ENCODE results near the gene WNT7A.

WNT7A gene

DNA sequence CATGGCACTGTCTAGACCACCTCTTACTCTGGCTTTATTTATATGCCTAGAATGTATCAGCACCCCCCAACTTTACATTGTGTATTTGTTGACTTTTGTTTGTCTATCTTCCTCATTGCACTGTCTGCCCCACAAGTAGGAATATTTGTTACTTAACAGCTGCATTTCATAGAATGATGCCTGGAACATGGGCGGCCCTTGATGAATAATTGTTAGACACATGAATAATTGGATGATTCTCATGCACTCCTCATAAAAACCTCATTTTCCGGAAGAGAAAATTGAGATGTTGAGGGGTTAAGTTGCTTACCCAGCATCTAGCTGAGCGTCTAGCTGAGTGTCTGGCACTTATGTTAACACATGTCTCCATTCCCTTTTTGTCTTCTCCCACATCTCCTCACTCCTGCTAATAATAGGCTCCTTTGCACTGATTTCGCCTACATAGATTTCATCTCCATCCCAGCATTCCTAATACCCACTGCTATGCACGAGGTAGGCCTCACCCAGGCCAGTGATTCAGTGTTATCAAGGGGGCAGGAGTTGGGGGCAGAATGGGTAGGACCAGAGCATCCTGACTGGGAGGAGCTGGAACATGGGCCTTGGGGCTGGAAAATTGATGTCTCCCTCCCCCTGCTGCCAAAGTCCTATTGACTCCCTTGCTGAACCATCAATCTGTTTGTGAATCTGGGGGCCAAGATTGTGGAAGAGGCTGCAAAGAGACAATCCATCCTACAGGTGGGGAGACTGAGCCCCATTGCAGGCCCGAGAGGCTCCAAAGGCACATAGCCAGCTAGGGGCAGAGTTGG is 7.8 kb upstream of the WNT7A start:
- in situ Hi-C loops (cut with MboI; ENCODE audit: low pct_unique_long_range_greater_than_20kb, low sequenced_read_pairs): no loop called here
- DNase-seq: no peak

DNA sequence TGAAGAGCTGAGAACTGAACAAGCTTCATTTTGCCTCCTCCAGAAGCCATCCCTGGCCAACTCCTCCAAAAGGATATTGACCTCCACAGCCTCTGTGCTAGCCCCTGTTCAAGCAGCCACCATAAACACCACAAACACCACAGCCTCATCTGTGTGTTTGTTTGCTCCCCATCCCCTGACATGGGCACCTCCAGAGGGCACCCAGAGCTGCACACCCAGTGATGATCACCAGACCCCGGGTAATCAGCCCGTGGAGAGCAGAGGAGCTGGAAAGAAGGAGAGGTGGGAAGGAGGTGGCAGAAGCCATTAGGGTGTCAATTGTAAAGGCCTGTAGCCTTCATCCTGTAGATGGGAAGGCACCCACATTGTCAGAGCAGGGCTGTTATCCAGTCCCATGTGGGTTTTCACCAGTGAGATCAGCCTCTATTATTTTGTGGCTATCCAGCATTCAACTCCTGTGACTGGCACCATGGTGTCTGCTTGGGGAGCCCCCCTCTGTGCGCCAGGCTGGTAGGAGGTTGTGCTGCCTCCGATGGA is 6.8 kb upstream of the WNT7A start:
- in situ Hi-C loops (cut with MboI; ENCODE audit: low pct_unique_long_range_greater_than_20kb, low sequenced_read_pairs): no loop called here
- no peak for DNase-seq

DNA sequence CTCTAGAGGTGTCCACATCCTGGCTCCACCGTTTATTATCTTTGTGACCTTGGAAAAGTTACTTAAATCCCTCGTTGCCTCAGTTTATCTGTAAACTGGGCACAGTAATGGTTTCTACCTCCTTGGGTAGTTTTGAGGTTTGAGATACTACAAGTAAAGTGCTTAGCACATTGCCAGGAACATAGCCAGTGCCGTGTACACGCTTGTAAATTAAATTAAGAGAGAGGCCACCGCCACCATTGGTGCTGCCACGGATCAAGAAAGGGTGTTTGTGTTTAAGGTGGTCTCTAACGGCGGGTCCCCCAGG is 5.8 kb upstream of the WNT7A start:
- in situ Hi-C loops (cut with MboI; ENCODE audit: low pct_unique_long_range_greater_than_20kb, low sequenced_read_pairs): no loop called here
- DNase-seq: no peak

DNA sequence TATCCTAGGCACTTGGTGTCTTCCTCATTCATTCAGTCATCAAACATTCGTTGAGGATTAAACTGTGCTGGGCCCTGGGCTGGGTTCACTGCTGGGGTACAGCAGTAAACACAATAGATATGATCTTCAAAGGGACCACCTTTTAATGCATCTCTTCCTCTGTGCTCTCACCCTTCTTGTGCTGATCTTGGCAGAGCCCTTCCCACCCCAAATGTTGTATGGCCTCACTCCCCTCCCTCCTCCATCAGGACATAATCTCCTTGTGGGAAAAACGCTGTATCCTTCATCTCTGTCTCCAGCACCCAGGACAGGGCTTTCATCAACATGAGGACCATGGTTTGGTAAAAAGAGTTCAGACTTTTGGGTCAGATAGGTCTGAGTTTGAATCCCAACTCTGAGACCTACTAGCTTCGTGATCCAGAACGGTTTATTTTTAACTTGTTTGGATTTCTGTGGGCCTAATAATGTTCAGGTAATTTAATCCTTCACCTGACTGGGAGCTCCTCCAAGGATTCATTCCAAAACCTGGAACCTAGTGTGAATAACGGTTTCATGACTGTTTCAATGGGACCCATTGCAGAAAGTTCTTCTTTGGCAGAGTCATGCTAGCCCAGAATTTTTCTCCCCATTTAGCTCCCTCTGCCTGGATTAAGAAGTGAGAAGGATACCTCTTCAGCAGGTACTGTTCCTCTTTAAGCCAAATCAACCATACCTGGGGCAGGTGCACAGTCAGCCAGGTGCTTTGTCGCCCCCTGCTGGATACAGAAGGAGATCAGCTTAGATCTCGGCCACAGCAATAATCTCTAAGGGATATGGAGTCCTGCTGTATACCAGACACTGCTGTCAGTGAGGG is 5.2 kb upstream of the WNT7A start:
- DNase-seq: peak; percentile 44
- in situ Hi-C loops (cut with MboI; ENCODE audit: low pct_unique_long_range_greater_than_20kb, low sequenced_read_pairs): no loop called here

DNA sequence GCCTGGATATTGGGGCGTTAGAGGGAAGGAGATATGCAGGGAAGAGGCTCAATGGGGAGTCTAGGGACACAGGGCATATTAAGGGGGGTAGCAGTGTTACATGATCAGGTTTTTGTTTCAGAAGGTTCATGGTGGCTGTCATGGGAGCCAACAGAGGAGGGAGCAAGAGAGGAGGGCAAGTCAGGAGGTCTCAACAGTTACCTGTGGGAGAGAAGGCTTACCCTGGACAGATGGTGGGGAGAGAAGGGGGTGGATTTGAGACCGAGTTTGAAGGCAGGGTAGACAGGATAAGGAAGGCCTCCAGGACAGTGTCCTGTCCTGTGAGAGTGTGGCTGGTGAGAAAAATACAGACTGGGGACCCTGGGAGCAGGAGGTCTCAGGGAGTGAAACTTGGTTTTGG is 3.8 kb upstream of the WNT7A start:
- in situ Hi-C loops (cut with MboI; ENCODE audit: low pct_unique_long_range_greater_than_20kb, low sequenced_read_pairs): no loop called here
- no peak for DNase-seq

DNA sequence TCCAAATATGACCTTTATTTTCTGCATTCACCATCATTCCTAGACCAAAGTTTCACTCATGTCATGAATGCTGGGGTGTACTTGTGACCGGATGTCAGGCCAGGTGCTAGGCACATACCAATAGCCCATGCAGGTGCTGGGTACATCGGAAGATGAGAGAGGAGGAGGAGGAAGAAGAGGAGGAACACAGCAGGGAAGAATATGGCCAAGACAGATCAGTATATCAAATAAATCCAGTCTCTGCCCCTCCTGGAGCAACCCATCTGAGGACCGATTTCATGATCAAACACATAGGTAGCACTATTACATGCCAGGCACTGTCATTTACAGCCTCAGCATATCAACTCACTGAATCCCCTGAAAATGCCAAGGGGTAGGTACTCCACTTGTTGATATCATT is 3.0 kb upstream of the WNT7A start:
- no peak for DNase-seq
- in situ Hi-C loops (cut with MboI; ENCODE audit: low pct_unique_long_range_greater_than_20kb, low sequenced_read_pairs): no loop called here

DNA sequence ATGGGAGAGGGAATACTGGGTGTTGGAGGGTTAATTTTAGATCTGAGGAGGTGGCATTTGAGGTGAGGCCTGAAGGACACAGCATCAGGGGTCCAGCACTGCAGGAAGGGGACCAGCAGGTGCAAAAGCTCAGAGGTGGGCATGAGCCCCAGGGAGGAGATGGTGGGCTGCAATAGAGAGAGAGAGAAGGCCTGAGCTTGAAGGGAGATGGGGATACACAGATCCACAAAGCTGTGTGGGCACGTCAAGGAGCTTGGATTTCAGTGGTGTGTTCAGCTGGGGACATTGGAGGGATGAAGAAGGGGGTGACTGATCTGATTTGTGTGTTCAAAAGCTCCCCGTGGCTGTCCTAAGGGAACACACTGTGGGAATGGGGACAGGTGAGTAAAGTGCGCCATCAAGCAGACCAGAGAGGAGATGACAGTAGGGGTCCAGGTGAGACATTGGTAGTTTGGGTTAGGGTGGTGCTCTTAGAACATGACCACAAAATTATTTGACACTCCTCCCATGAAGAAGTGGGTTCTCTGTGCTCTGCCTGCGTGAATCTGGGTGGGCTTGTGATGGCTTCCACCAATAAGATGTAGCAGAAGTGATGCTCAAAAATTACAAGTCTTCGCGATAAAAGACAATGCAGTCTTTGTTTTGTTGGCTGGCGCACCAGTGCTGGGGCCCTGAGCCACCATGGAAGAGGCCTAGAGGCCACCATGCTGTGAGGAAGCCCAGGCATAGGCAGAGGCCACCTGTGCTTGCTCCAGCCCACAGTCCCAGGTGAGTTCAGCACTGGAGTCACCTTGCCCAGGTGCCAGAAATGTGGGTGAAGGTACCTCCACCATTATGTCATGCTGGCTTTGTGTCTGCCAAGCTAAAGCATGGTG is 1.9 kb upstream of the WNT7A start:
- in situ Hi-C loops (cut with MboI; ENCODE audit: low pct_unique_long_range_greater_than_20kb, low sequenced_read_pairs): no loop called here

DNA sequence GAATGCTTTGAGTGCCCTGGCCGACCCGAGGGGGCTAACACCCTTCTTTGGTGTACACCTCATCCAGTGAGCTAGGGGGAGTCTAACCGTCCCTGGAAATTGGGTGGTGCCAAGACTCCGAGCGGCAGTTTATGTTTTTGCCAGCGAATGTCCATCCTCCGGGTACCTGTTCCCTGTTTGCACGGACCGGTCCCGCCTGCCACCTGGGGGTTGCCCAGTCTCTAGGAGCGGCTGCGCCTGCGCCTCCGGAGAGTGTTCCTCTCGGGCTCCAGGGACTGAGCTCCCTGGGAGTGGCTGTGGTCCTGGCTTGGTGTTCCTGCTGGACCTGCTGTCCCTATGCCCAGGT is 913 bp upstream of the WNT7A start:
- in situ Hi-C loops (cut with MboI; ENCODE audit: low pct_unique_long_range_greater_than_20kb, low sequenced_read_pairs): no loop called here
- DNase-seq: no peak

More for the DNA sequence above, 1.9 kb upstream of the WNT7A start:
- DNase-seq: no peak

DNA sequence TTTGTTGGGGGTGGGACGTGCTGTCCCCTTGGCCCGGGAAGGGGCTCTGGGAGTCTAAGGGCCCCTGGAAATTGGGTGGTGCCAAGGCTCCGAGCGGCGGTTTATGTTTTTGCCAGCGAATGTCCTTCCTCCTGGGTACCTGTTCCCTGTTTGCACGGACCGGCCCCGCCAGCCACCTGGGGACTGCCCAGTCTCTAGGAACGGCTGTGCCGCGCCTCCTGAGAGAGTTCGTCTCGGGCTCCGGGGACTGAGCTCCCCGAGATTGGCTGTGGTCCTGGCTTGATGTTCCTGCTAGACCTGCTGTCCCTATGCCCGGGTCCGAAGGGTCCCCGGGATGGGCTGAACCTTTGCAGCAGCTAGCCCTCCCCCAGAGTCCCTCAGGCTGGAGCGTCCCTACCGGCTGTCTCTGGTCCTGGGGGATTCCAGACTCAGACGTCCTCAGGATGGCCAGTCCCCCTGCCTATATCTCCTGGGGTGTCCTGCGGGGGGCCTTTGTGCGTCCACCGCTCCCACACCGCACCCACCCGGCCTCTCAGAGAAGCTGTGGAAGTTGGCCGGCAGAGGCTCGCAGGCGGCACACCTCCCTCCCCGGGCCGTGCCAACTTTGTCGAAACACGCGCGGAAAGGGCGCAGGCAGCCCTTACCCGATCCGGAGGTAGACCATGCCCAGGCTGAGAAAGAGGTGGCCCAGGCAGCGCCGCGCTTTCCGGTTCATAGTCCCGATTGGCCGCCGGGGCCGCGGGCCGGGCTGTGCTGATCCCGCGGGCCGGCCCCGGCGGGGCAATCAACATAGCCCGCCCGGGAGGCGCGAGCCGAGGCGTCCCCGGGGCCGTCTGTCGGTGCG is 547 bp downstream of the WNT7A start:
- no peak for DNase-seq
- in situ Hi-C loops (cut with MboI; ENCODE audit: low pct_unique_long_range_greater_than_20kb, low sequenced_read_pairs): no loop called here

DNA sequence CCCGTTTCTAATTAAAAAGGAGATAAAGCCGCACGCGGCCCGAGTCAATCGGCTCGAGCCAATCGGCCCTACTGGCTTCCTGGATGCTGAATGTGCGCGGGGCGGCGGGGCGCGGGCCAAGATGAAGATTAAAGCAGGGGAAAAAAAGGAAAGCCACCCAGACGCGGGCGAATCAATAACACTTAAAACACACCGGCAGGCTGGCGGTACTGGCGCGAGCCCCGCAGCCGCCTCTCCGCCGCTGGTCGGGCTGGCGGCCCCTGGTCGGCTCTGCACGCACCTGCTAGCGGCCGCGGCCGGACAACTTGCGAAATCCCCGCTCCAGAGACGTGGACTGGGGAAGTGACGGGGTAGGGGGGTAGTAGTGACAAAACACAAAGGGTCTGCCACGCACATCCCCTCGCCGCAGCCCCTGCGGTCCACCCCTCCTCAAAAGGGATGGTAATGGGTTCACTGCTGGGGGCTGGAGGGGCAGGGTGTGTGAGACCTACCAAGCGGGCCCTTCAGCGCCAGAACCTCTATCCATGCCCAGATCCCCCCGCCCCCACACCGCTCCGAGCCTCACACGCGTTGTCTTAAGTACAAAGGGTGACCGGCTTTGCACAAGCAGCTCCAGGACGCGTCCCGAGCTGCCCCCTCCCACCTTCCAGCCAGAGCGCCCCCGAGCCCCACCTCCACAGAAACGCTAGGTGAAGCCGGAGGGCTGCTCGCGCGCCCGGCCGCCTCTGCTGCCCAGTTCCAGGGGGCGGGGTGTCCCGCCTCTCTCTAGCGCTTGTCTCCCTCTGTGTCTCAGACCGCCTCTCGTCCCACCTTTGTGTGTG is 1.4 kb downstream of the WNT7A start:
- in situ Hi-C loops (cut with MboI; ENCODE audit: low pct_unique_long_range_greater_than_20kb, low sequenced_read_pairs): no loop called here
- no peak for DNase-seq

DNA sequence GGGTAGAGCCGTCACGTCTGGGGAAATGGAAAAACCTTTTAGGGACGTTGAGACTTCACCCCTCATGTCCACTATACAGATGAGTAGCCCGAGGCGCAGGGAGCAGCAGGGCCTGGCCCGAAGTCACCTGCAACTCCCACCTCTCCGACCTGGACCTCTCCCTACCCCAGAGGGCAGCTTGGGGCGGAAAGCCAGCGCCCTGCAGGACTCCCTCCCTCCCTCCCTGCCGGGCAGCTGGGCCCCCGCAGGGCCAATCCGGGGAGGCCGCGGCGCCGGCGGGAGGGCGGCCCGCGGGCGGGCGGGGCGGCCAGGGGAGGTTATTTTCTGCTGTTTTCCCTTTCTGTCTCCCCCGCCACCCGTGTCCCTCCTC is 2.0 kb downstream of the WNT7A start:
- no peak for DNase-seq
- in situ Hi-C loops (cut with MboI; ENCODE audit: low pct_unique_long_range_greater_than_20kb, low sequenced_read_pairs): no loop called here

DNA sequence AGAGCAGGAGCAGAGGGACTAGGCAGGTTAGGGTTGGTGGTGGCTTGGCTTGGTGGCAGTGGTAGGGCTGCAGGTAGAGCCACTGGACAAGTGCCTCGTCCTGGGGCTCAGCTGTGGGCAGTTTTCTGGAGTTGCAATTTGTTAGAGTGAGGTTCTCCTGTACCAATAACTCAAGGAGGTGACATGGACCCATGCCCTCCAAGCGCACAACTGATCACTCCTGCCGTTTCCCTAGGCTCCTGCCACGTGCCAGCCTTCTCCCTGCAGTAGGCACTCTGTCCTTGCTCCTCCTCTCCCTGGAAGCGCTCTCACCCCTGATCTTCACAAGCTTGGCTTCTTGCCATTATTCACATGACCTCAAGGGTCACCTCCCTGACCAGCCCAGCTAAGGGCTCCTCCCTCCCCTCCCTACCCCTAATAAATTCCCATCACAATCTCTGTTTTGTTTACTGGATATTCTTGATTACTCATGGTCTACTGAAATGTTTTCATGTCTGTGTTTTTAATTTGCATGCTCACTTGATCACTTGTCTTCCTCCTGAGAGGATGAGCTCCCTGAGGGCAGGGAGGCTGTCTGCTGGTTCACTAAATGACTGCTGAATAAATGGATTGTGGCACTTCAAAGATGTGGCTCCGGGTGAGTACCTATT is 3.3 kb downstream of the WNT7A start:
- in situ Hi-C loops (cut with MboI; ENCODE audit: low pct_unique_long_range_greater_than_20kb, low sequenced_read_pairs): no loop called here
- DNase-seq: no peak

DNA sequence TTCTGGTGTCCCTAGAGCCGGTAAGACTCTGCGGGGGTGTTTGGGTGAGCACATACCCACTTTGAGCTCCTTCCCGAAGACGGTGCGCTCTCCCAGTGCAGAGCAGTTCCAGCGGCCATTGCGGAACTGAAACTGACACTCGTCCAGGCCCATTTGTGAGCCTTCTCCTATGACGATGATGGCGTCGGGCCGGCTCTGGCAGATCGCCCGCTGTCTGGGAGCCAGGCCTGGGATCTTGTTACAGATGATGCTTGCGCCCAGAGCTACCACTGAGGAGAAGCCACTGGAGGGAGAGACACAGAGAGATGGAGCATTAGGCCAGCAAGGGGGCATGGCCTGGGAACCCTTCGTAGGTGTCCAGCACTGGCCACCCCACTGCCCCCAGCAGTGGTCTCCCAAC is 5.0 kb downstream of the WNT7A start:
- DNase-seq: no peak
- in situ Hi-C loops (cut with MboI; ENCODE audit: low pct_unique_long_range_greater_than_20kb, low sequenced_read_pairs): no loop called here

DNA sequence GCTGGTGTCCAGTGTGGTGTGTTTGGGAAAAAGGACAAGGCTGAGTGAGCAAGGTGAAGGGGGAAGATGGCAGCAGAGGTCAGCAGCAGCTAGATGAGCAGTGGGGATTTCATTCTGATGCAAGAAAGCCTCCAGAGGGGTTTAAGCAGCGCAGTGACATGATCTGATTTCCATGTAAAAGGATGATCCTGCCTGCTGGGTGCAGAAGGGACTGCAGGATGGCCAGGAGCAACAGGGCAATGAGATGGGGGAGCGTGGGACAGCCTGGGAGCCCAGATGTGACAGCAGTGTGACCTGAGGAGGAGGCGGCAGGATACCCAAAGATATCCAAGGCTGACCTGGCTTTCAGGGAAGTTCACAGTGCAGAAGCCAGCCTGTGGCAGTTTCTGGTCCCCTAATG is 6.1 kb downstream of the WNT7A start:
- DNase-seq: no peak
- in situ Hi-C loops (cut with MboI; ENCODE audit: low pct_unique_long_range_greater_than_20kb, low sequenced_read_pairs): no loop called here

DNA sequence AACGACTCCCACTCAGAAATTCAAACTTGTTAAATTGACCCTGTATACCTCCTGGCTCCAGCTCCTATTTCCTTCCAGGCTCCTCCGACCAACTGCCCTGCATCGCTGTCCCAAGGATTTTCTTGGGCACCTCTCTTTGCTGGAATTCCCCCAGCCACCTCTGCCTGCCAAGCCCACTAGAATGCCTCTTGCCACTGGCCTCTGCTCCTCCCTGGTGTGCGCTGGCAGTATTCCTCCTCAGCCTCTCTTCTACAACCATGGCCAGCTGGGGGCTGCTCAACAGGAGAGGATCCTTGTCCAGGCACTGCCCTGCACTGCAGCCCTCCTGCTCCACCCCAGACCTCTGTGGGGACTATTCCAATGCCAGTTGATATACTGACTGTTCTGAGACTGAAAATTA is 7.4 kb downstream of the WNT7A start:
- in situ Hi-C loops (cut with MboI; ENCODE audit: low pct_unique_long_range_greater_than_20kb, low sequenced_read_pairs): no loop called here
- no peak for DNase-seq

DNA sequence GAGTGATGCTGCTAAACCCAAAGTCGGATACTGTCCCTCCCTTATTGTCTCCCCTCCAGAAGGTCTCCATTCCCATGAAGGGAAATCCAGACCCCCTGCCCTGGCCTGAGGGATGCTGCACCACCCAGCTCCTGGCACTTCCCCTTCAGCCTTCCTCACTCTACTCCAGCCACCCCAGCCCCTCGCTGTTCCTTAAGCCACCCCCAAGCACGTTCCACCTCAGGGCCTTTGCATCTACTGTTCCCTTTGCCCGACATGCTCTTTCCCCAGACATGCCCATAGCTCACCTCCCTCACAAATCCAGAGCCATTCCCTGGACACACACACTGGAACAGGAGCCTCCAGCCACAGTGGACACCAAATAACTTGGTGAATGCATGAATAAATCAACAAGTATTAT is 8.1 kb downstream of the WNT7A start:
- in situ Hi-C loops (cut with MboI; ENCODE audit: low pct_unique_long_range_greater_than_20kb, low sequenced_read_pairs): no loop called here
- no peak for DNase-seq

DNA sequence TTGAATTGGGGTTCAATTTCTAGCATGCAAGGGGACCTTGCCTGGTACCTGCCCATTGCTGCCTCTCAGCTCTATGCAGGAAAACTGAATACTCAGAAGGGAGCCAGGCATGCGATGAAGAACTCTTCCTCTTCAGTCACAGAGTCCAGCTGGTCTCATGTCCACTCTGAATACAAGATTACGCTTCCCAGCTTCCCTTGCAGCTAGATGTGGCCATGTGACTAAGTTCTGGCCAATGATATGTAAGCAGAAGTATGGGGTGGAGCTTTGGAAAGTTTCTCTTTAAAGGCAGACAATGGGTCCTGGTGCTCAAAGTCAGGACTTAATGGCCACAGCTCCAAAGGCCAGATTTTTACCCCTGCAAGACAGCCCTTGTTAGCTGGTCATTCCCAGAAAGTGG is 9.0 kb downstream of the WNT7A start:
- in situ Hi-C loops (cut with MboI; ENCODE audit: low pct_unique_long_range_greater_than_20kb, low sequenced_read_pairs): no loop called here
- DNase-seq: no peak
